KMS-11 (cell line): ENCODE measurements around the gene FGF3.

Source experiments
- H2AFZ ChIP-seq: fragments of 200-600 bp; sonication (generic); 2 replicates; pipeline ENCODE4 v1.6.1; 2016; ENCODE audit warnings: antibody characterized with exemption, mixed run types, low read depth
- H3K27ac ChIP-seq: fragments of 200-600 bp; sonication (generic); 2 replicates; pipeline ENCODE4 v1.6.1; 2016; ENCODE audit warnings: mild to moderate bottlenecking, mixed run types
- H3K27me3 ChIP-seq: fragments of 200-600 bp; sonication (generic); 2 replicates; pipeline ENCODE4 v1.6.1; 2017; ENCODE audit warnings: mild to moderate bottlenecking, low read depth, mixed run types, moderate library complexity; ENCODE audit not compliant: insufficient read depth
- H3K36me3 ChIP-seq: fragments of 200-600 bp; sonication (generic); 2 replicates; pipeline ENCODE4 v1.6.1; 2017; ENCODE audit warnings: mild to moderate bottlenecking, mixed run types; ENCODE audit not compliant: insufficient read depth
- H3K4me1 ChIP-seq: fragments of 200-600 bp; sonication (generic); 2 replicates; pipeline ENCODE4 v1.6.1; 2016; ENCODE audit warnings: mild to moderate bottlenecking, low read depth, mixed run types; ENCODE audit not compliant: poor library complexity, severe bottlenecking
- H3K4me2 ChIP-seq: fragments of 200-600 bp; sonication (generic); 2 replicates; pipeline ENCODE4 v1.7.0; 2016; ENCODE audit warnings: mild to moderate bottlenecking, mixed run types
- H3K4me3 ChIP-seq: fragments of 200-600 bp; sonication (generic); IDR thresholded peaks from 2 replicates; pipeline ENCODE4 v1.6.1; 2017; ENCODE audit warnings: low read depth, low read length, mixed read lengths; ENCODE audit not compliant: insufficient read depth
- H3K79me2 ChIP-seq: fragments of 200-600 bp; sonication (generic); 2 replicates; pipeline ENCODE4 v1.6.1; 2016; ENCODE audit warnings: low read depth, mixed run types; ENCODE audit not compliant: insufficient read depth
- H3K9ac ChIP-seq: fragments of 200-600 bp; sonication (generic); 2 replicates; pipeline ENCODE4 v1.6.1; 2016; ENCODE audit warnings: mild to moderate bottlenecking, mixed run types
- H4K20me1 ChIP-seq: fragments of 200-600 bp; sonication (generic); 2 replicates; pipeline ENCODE4 v1.6.1; 2016; ENCODE audit warnings: mild to moderate bottlenecking, mixed run types; ENCODE audit not compliant: insufficient read depth
- TF ChIP-seq, protein P1 (sequence below): fragments of 200-600 bp; sonication (generic); conservative IDR thresholded peaks from 2 replicates; pipeline ENCODE4 v1.6.1; 2017; ENCODE audit warnings: low read depth, mild to moderate bottlenecking, antibody characterized with exemption, low read length, moderate library complexity, mixed read lengths

The FGF3 gene

DNA sequence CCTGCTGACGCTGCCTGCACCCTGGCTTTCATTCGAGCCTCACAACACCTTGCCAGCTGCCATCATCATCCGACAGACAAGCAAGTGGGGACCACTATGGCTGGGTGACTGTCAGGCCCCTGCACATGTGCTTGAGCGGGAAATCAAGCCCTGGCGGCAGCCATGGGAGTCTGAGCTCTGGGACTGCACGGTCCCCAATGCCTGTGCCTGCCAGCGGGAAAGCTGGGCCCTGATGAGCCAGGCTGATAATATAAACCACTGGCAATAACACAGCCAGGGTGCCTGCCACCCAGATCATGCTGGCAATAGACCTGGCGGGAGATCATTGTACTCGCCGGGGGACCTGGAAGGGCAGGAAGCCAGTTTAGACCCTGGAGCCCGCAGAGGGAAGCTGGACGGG, 2.5 kb downstream of the FGF3 start:
- Histone ChIP-seq H3K4me2 (no peak overlapping the region), H3K9ac (no peak overlapping the region), H3K27ac (no peak overlapping the region), H3K79me2 (no peaks in the 10 kb centered on the region), H2AFZ (no peak overlapping the region), H3K4me3 (no peak overlapping the region), H3K36me3 (no peaks in the 10 kb centered on the region), H3K27me3 (no peaks in the 10 kb centered on the region), H4K20me1 (no peaks in the 10 kb centered on the region), H3K4me1 (no peaks in the 10 kb centered on the region)
- TF ChIP-seq, protein P1, sequence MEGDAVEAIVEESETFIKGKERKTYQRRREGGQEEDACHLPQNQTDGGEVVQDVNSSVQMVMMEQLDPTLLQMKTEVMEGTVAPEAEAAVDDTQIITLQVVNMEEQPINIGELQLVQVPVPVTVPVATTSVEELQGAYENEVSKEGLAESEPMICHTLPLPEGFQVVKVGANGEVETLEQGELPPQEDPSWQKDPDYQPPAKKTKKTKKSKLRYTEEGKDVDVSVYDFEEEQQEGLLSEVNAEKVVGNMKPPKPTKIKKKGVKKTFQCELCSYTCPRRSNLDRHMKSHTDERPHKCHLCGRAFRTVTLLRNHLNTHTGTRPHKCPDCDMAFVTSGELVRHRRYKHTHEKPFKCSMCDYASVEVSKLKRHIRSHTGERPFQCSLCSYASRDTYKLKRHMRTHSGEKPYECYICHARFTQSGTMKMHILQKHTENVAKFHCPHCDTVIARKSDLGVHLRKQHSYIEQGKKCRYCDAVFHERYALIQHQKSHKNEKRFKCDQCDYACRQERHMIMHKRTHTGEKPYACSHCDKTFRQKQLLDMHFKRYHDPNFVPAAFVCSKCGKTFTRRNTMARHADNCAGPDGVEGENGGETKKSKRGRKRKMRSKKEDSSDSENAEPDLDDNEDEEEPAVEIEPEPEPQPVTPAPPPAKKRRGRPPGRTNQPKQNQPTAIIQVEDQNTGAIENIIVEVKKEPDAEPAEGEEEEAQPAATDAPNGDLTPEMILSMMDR = no peak

DNA sequence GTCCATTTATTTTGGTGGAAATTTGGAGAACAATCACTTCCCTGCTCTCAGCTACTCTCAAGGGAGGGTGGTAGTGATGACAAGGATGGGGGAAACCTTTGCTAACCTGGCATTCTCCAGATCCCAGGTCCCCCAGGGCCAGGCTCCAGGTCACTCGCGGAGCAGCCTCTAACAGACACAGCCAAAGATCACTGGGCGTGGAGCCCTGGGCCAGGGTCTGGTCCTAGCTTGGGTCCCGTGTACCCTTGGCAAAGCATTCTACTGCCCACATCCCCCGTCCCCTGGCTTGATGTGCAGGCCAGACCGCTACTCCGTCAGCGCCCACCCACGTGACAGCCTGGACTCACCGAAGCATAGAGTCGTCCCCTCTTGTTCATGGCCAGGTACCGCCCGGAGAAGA, 3.2 kb downstream of the FGF3 start:
- H3K4me3 ChIP-seq = no peak overlapping the region
- no peak overlapping the region for H3K27ac ChIP-seq
- no peaks in the 10 kb centered on the region for H3K27me3 ChIP-seq

DNA sequence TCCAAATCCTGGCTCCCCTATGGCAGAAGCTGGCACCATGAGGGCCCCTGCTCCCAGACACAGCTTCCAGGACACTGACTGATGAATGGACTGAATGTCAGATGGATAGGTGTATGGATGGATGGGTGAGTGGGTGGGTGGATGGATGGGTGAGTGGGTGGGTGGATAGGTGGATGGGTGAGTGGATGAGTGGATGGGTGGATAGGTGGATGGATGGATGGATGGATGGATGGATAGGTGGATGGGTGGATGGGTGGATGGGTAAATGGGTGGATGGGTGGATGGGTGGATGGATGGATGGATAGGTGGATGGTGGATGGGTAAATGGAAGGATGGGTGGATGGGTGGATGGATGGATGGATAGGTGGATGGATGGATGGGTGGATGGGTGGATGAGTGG, 4.3 kb downstream of the FGF3 start:
- no peaks in the 10 kb centered on the region for H4K20me1 ChIP-seq
- no peak overlapping the region for H3K9ac ChIP-seq
- H3K27ac ChIP-seq = no peak overlapping the region
- TF ChIP-seq, protein P1 = no peak
- H2AFZ ChIP-seq = no peak overlapping the region
- H3K79me2 ChIP-seq = no peaks in the 10 kb centered on the region
- no peaks in the 10 kb centered on the region for H3K27me3 ChIP-seq
- no peak overlapping the region for H3K4me2 ChIP-seq
- H3K4me3 ChIP-seq = no peak overlapping the region
- no peaks in the 10 kb centered on the region for H3K36me3 ChIP-seq
- H3K4me1 ChIP-seq = no peaks in the 10 kb centered on the region

More for the DNA sequence above, 3.2 kb downstream of the FGF3 start:
- Histone ChIP-seq H3K36me3 (no peaks in the 10 kb centered on the region), H2AFZ (no peak overlapping the region), H3K9ac (no peak overlapping the region), H3K79me2 (no peaks in the 10 kb centered on the region), H3K4me1 (no peaks in the 10 kb centered on the region), H3K4me2 (no peak overlapping the region), H4K20me1 (no peaks in the 10 kb centered on the region)
- TF ChIP-seq, protein P1 = no peak

DNA sequence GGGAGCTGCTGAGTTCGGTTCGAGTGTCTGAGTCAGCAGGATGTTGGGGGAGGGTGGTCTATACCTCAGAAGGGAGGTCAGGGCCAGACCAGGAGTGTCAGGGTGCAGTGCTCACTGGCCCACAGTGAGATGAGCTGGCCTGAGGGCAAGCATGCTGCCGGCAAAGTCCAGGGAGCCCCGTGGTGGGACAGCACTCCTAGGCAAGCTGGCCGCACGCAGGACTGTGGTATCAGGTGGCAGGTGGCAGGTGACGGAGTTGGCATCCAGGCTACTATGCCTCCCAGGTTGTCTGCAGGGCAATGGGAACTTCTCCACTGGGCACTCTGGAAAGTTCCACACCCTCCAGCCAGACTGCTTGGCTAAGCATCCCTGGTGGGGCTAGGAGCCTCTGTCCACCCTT, 4.8 kb downstream of the FGF3 start:
- no peak overlapping the region for H3K27ac ChIP-seq
- H3K9ac ChIP-seq = no peak overlapping the region
- H3K79me2 ChIP-seq = no peaks in the 10 kb centered on the region
- no peak overlapping the region for H2AFZ ChIP-seq
- H3K4me2 ChIP-seq = no peak overlapping the region
- H3K36me3 ChIP-seq = no peaks in the 10 kb centered on the region
- TF ChIP-seq, protein P1 = no peak
- H3K4me3 ChIP-seq = no peak overlapping the region
- H4K20me1 ChIP-seq = no peaks in the 10 kb centered on the region
- no peaks in the 10 kb centered on the region for H3K4me1 ChIP-seq
- H3K27me3 ChIP-seq = no peaks in the 10 kb centered on the region
